ENCODE results near the gene YPEL2.

DNA sequence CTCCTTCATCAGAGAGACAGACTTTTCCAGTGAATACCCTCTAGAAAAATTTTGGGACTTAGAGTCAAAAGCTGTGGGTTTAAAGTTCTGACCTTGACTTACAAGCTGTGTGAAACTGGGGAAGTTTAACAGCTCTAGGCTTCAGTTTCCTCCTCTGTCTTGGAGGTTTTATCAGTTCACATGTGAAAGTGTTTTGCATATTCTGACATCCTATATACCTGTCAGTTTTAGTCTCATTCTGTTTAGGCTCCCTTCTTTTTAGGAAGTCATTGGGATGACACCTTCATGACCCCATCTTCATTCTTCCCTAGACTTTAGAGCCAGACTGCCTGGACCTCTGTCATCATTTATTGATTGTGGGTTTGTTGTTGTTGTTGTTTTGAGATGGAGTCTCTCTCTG is 44.4 kb downstream of the YPEL2 start:
- no peak for TF ChIP-seq POLR2AphosphoS5 (IDR thresholded peaks at IDR 0.05; ENCODE audit: low read depth, low read length)
- TF ChIP-seq POLR2A (IDR thresholded peaks at IDR 0.05; ENCODE audit: low read depth, low read length) = no peak
- no peak for TF ChIP-seq TAF1 (IDR thresholded peaks at IDR 0.05; ENCODE audit: borderline replicate concordance, low read depth, low read length)

Data from GM12892 (cell line).